GM23248 (cell line): ENCODE data around the gene NOVA2. TPM values are rescaled to one million over a fixed set of nuclear protein-coding genes. Genes with fewer than 3 reads are reported as not detected.

Experiments used
- DNase-seq: peaks from one replicate; pipeline ENCODE4 v3.0.0-alpha.2; 2015
- H2AFZ ChIP-seq: fragments of 200-600 bp; sonication (generic); 2 replicates; pipeline ENCODE4 v1.6.1; 2016; ENCODE audit warnings: antibody characterized with exemption
- H3F3A ChIP-seq: fragments of 200-600 bp; sonication (generic); 2 replicates; pipeline ENCODE4 v1.6.1; 2016; ENCODE audit warnings: mild to moderate bottlenecking, antibody characterized with exemption, mixed run types; ENCODE audit not compliant: insufficient read depth
- H3K27ac ChIP-seq: fragments of 200-600 bp; sonication (generic); 2 replicates; pipeline ENCODE4 v1.5.1; 2016; ENCODE audit warnings: mild to moderate bottlenecking
- H3K27me3 ChIP-seq: fragments of 200-600 bp; sonication (generic); replicated peaks from 2 replicates; pipeline ENCODE4 v1.6.1; 2016; ENCODE audit warnings: mild to moderate bottlenecking; ENCODE audit not compliant: insufficient read depth
- H3K36me3 ChIP-seq: fragments of 200-600 bp; sonication (generic); 2 replicates; pipeline ENCODE4 v1.6.1; 2016; ENCODE audit warnings: low read depth, mild to moderate bottlenecking
- H3K4me1 ChIP-seq: fragments of 200-600 bp; sonication (generic); 2 replicates; pipeline ENCODE4 v1.6.1; 2016; ENCODE audit warnings: mild to moderate bottlenecking; ENCODE audit not compliant: insufficient read depth
- H3K4me2 ChIP-seq: fragments of 200-600 bp; sonication (generic); one replicate; pipeline ENCODE4 v1.6.1; 2016; ENCODE audit warnings: mild to moderate bottlenecking; ENCODE audit not compliant: unreplicated experiment
- H3K4me3 ChIP-seq: fragments of 200-600 bp; sonication (generic); 2 replicates; pipeline ENCODE4 v1.5.1; 2016; ENCODE audit warnings: mild to moderate bottlenecking
- H3K79me2 ChIP-seq: fragments of 200-600 bp; sonication (generic); 2 replicates; pipeline ENCODE4 v1.6.1; 2016; ENCODE audit warnings: mild to moderate bottlenecking; ENCODE audit not compliant: insufficient read depth
- H3K9ac ChIP-seq: fragments of 200-600 bp; sonication (generic); 2 replicates; pipeline ENCODE4 v1.6.1; 2016; ENCODE audit warnings: mild to moderate bottlenecking
- H3K9me2 ChIP-seq: fragments of 200-600 bp; sonication (generic); 2 replicates; pipeline ENCODE4 v1.6.1; 2016; ENCODE audit warnings: mixed run types, mild to moderate bottlenecking, moderate library complexity; ENCODE audit not compliant: insufficient read depth
- H3K9me3 ChIP-seq: fragments of 200-600 bp; sonication (generic); one replicate; pipeline ENCODE4 v1.6.1; 2017; ENCODE audit warnings: low read depth
- H4K20me1 ChIP-seq: fragments of 200-600 bp; sonication (generic); 2 replicates; pipeline ENCODE4 v1.6.0; 2016; ENCODE audit not compliant: insufficient read depth
- EZH2 ChIP-seq: fragments of 200-600 bp; sonication (generic); IDR thresholded peaks from 2 replicates; pipeline ENCODE4 v1.6.1; 2018; ENCODE audit warnings: antibody characterized with exemption, mild to moderate bottlenecking; ENCODE audit not compliant: insufficient read depth, poor library complexity, severe bottlenecking
- EZH2phosphoT487 ChIP-seq: fragments of 200-600 bp; sonication (generic); IDR thresholded peaks from 2 replicates; pipeline ENCODE4 v1.6.1; 2018; ENCODE audit warnings: antibody characterized with exemption, moderate library complexity, mild to moderate bottlenecking, low read depth; ENCODE audit not compliant: insufficient read depth
- WGBS, 2 experiments: methylation state at CpG; one replicate each; pipeline ENCODE4 v1.1.6; 2015 to 2017; ENCODE audit warnings: low lambda C conversion rate in 2 of 2, low coverage in 1 of 2; ENCODE audit errors: missing lambda C conversion rate in 2 of 2; 5-methylcytosine and 5-hydroxymethylcytosine counted together
- in situ Hi-C: fragments of 300-500 bp; cut with MboI; formaldehyde crosslinking; loops from 2 replicates; pipeline ENCODE4 v1.15.0; 2020
- polyA plus RNA-seq: library from polyadenylated mRNA; unstranded; fragments of >200 nt; fragmentation: Nextera tagmentation; extraction: Ambion mirVana; gene quantifications from 2 replicates; pipeline ENCODE4 v1.2.1, GENCODE V29; 2016
- total RNA-seq: library from RNA; depleted of rRNA; stranded (reverse); fragments of >200 nt; shearing (Covaris generic); gene quantifications from 2 replicates; pipeline ENCODE4 v1.2.3, GENCODE V29; 2014

NOVA2 gene
- total and polyA plus RNA-seq, 2 experiments from 2014 or later, result not detected

- Histone ChIP-seq H3K9me3 (no peaks in the 10 kb centered on the region), H3F3A (no peaks in the 10 kb centered on the region), H3K79me2 (no peaks in the 10 kb centered on the region), H3K9ac (no peak overlapping the region), H3K4me2 (no peak overlapping the region), H3K36me3 (no peaks in the 10 kb centered on the region), H3K9me2 (no peaks in the 10 kb centered on the region), H2AFZ (no peak overlapping the region), H3K4me3 (no peak overlapping the region), H3K27me3 (peaks cover 31% of the 10 kb centered on the region), H4K20me1 (no peaks in the 10 kb centered on the region), H3K4me1 (no peaks in the 10 kb centered on the region), H3K27ac (no peak overlapping the region)
- no peak for TF ChIP-seq EZH2
- no peak for TF ChIP-seq EZH2phosphoT487
- DNase-seq, result no peak
- in situ Hi-C loops, result no loop called here
- WGBS, 2 experiments, result 70% methylated on average over 15 of the region's 15 CpGs
Measured at GRCh38 chr19:45962021-45962420, 11.6 kb downstream of the NOVA2 start.

- TF ChIP-seq EZH2phosphoT487, result no peak
- TF ChIP-seq EZH2, result no peak
- Histone ChIP-seq H3K36me3 (no peaks in the 10 kb centered on the region), H3K4me3 (no peak overlapping the region), H3K27ac (no peak overlapping the region), H3K4me2 (no peak overlapping the region), H3F3A (no peaks in the 10 kb centered on the region), H3K9ac (no peak overlapping the region), H2AFZ (no peak overlapping the region), H3K9me3 (no peaks in the 10 kb centered on the region), H4K20me1 (no peaks in the 10 kb centered on the region), H3K79me2 (no peaks in the 10 kb centered on the region), H3K27me3 (peaks cover 20% of the 10 kb centered on the region), H3K4me1 (no peaks in the 10 kb centered on the region), H3K9me2 (no peaks in the 10 kb centered on the region)
- no peak for DNase-seq
- in situ Hi-C loops, result no loop called here
- WGBS, 2 experiments, result 3 to 10% methylated on average over 6 to 19 of the region's 19 CpGs
Measured at GRCh38 chr19:45960595-45961235, 12.9 kb downstream of the NOVA2 start.

GRCh38 chr19:45959517-45960025 is 14.1 kb downstream of the NOVA2 start:
- H3K4me1 ChIP-seq, result no peaks in the 10 kb centered on the region
- peaks cover 16% of the 10 kb centered on the region for H3K27me3 ChIP-seq
- no peak for TF ChIP-seq EZH2
- TF ChIP-seq EZH2phosphoT487, result no peak
- H3K9me2 ChIP-seq, result no peaks in the 10 kb centered on the region
- DNase-seq, result no peak
- H3K4me3 ChIP-seq, result no peak overlapping the region
- H3K27ac ChIP-seq, result no peak overlapping the region
- H2AFZ ChIP-seq, result no peak overlapping the region
- no peaks in the 10 kb centered on the region for H3K9me3 ChIP-seq
- in situ Hi-C loops, result no loop called here
- H4K20me1 ChIP-seq, result no peaks in the 10 kb centered on the region
- H3F3A ChIP-seq, result no peaks in the 10 kb centered on the region
- no peaks in the 10 kb centered on the region for H3K79me2 ChIP-seq
- H3K9ac ChIP-seq, result no peak overlapping the region
- no peak overlapping the region for H3K4me2 ChIP-seq
- WGBS, 2 experiments, result 35 to 37% methylated on average over 7 to 8 of the region's 8 CpGs
- no peaks in the 10 kb centered on the region for H3K36me3 ChIP-seq

GRCh38 chr19:45958769-45959516 is 14.7 kb downstream of the NOVA2 start:
- 51 to 53% methylated on average over 12 of the region's 12 CpGs for WGBS, 2 experiments
- in situ Hi-C loops, result no loop called here
- no peaks in the 10 kb centered on the region for H3K9me2 ChIP-seq
- DNase-seq, result no peak
- no peak overlapping the region for H2AFZ ChIP-seq
- H4K20me1 ChIP-seq, result no peaks in the 10 kb centered on the region
- H3K4me1 ChIP-seq, result no peaks in the 10 kb centered on the region
- TF ChIP-seq EZH2 (no peak), EZH2phosphoT487 (no peak)
- H3K4me2 ChIP-seq, result no peak overlapping the region
- H3K9me3 ChIP-seq, result no peaks in the 10 kb centered on the region
- H3K36me3 ChIP-seq, result no peaks in the 10 kb centered on the region
- no peak overlapping the region for H3K9ac ChIP-seq
- H3K27me3 ChIP-seq, result peaks cover 16% of the 10 kb centered on the region
- H3F3A ChIP-seq, result no peaks in the 10 kb centered on the region
- H3K4me3 ChIP-seq, result no peak overlapping the region
- no peak overlapping the region for H3K27ac ChIP-seq
- no peaks in the 10 kb centered on the region for H3K79me2 ChIP-seq
